Neural cell (in vitro differentiated cells): ENCODE measurements around the gene PYGB. TPM values are rescaled to one million over a fixed set of nuclear protein-coding genes. Genes with fewer than 3 reads are reported as not detected.
"Not testable (repeated sequence)": the region's sequence is repeated elsewhere in the genome, so short reads cannot be mapped to it uniquely, and the experiment has no call there.

Source experiments
- H2AFZ ChIP-seq: fragments of 200-600, 300-800 bp; sonication (generic), shearing (Covaris generic); 2 replicates; pipeline ENCODE4 v1.6.0; 2014; ENCODE audit warnings: low read depth, mild to moderate bottlenecking, antibody characterized with exemption, low read length, moderate library complexity
- H3F3A ChIP-seq: fragments of 200-600 bp; shearing (Covaris generic); 2 replicates; pipeline ENCODE4 v1.6.1; 2016; ENCODE audit warnings: mild to moderate bottlenecking, moderate library complexity, mixed read lengths, antibody characterized with exemption, low read length; ENCODE audit not compliant: insufficient read depth, poor library complexity, severe bottlenecking
- H3K27ac ChIP-seq: fragments of 200-600, 300-800 bp; sonication (generic), shearing (Covaris generic); 2 replicates; pipeline ENCODE4 v1.5.1; 2014; ENCODE audit warnings: mild to moderate bottlenecking, low read length, moderate library complexity
- H3K27me3 ChIP-seq: fragments of 300-800, 200-600 bp; sonication (generic), shearing (Covaris generic); 2 replicates; pipeline ENCODE4 v1.6.0; 2014; ENCODE audit warnings: mild to moderate bottlenecking, low read depth, low read length, moderate library complexity; ENCODE audit not compliant: insufficient read depth
- H3K36me3 ChIP-seq: fragments of 300-800, 200-600 bp; sonication (generic), shearing (Covaris generic); 2 replicates; pipeline ENCODE4 v1.5.1; 2014; ENCODE audit warnings: mild to moderate bottlenecking, antibody characterized with exemption, low read length, moderate library complexity; ENCODE audit not compliant: insufficient read depth
- H3K4me2 ChIP-seq: fragments of 300-800, 200-600 bp; sonication (generic), shearing (Covaris generic); 2 replicates; pipeline ENCODE4 v1.6.0; 2014; ENCODE audit warnings: mild to moderate bottlenecking, low read length
- H3K4me3 ChIP-seq: fragments of 300-800, 200-600 bp; sonication (generic), shearing (Covaris generic); 2 replicates; pipeline ENCODE4 v1.5.1; 2014; ENCODE audit warnings: mild to moderate bottlenecking, low read length, moderate library complexity
- H3K79me2 ChIP-seq: fragments of 200-600 bp; shearing (Covaris generic); replicated peaks from 2 replicates; pipeline ENCODE4 v1.6.0; 2014; ENCODE audit warnings: mild to moderate bottlenecking, low read length, moderate library complexity; ENCODE audit not compliant: insufficient read depth
- H3K9ac ChIP-seq: fragments of 300-800, 200-600 bp; sonication (generic), shearing (Covaris generic); 2 replicates; pipeline ENCODE4 v1.6.1; 2016; ENCODE audit warnings: mild to moderate bottlenecking, low read length, mixed read lengths
- H3K9me2 ChIP-seq: fragments of 200-600 bp; shearing (Covaris generic); 2 replicates; pipeline ENCODE4 v1.6.1; 2016; ENCODE audit warnings: mild to moderate bottlenecking, low read length, mixed read lengths; ENCODE audit not compliant: insufficient read depth
- H3K9me3 ChIP-seq: fragments of 200-600, 300-800 bp; sonication (generic), shearing (Covaris generic); 2 replicates; pipeline ENCODE4 v1.6.1; 2016; ENCODE audit warnings: mild to moderate bottlenecking, mixed run types, low read length, moderate library complexity, mixed read lengths
- H4K20me1 ChIP-seq: fragments of 200-600 bp; shearing (Covaris generic); 2 replicates; pipeline ENCODE4 v1.6.1; 2016; ENCODE audit warnings: mild to moderate bottlenecking, mixed run types; ENCODE audit not compliant: insufficient read depth
- CTCF ChIP-seq: fragments of 450-650 bp; IDR thresholded peaks from 2 replicates; pipeline ENCODE4 v1.5.1; 2014; ENCODE audit warnings: antibody characterized with exemption, mild to moderate bottlenecking, moderate library complexity; ENCODE audit not compliant: poor library complexity, severe bottlenecking
- EP300 ChIP-seq: fragments of 450-650 bp; conservative IDR thresholded peaks from 2 replicates; pipeline ENCODE4 v1.6.1; 2014; ENCODE audit warnings: antibody characterized with exemption, mild to moderate bottlenecking, moderate library complexity; ENCODE audit not compliant: poor library complexity, severe bottlenecking
- EZH2 ChIP-seq: fragments of 200-600, 300-800 bp; shearing (Covaris generic), sonication (generic); IDR thresholded peaks from 2 replicates; pipeline ENCODE4 v1.6.1; 2014; ENCODE audit warnings: antibody characterized with exemption, low read length, borderline replicate concordance, mild to moderate bottlenecking; ENCODE audit not compliant: insufficient read depth, poor library complexity, severe bottlenecking
- RAD21 ChIP-seq: fragments of 450-650 bp; conservative IDR thresholded peaks from 2 replicates; pipeline ENCODE4 v1.6.1; 2014; ENCODE audit warnings: antibody characterized with exemption, mild to moderate bottlenecking, moderate library complexity
- SMC3 ChIP-seq: fragments of 450-650 bp; conservative IDR thresholded peaks from 2 replicates; pipeline ENCODE4 v1.6.1; 2014; ENCODE audit warnings: antibody characterized with exemption, mild to moderate bottlenecking, moderate library complexity; ENCODE audit not compliant: poor library complexity
- TAF1 ChIP-seq: IDR thresholded peaks from 2 replicates; pipeline ENCODE4 v1.6.1; 2012; ENCODE audit warnings: low read depth
- polyA plus RNA-seq: library from polyadenylated mRNA; depleted of rRNA; stranded (reverse); fragments of >200 nt; gene quantifications from 2 replicates; pipeline ENCODE4 v1.2.3, GENCODE V29; 2014
- TF ChIP-seq, protein P1 (sequence below): IDR thresholded peaks from 2 replicates; pipeline ENCODE4 v1.6.1; 2012; ENCODE audit warnings: borderline replicate concordance

Gene PYGB
- polyA plus RNA-seq, 1 donor from 2014 or later = 70.5 TPM

GRCh38 chr20:25239387-25240370, 8.2 kb upstream of the PYGB start:
- Histone ChIP-seq H3K4me2 (no peak overlapping the region), H2AFZ (no peak overlapping the region), H3F3A (no peaks in the 10 kb centered on the region), H3K9me2 (no peaks in the 10 kb centered on the region), H3K27me3 (no peaks in the 10 kb centered on the region), H3K79me2 (no peaks in the 10 kb centered on the region), H3K9ac (no peak overlapping the region), H3K27ac (no peak overlapping the region), H3K36me3 (no peaks in the 10 kb centered on the region), H3K9me3 (no peaks in the 10 kb centered on the region), H3K4me3 (no peak overlapping the region), H4K20me1 (no peaks in the 10 kb centered on the region)
- TF ChIP-seq SMC3 (no peak), EZH2 (no peak), RAD21 (no peak), CTCF (no peak), EP300 (no peak), TAF1 (no peak)
- TF ChIP-seq, protein P1, sequence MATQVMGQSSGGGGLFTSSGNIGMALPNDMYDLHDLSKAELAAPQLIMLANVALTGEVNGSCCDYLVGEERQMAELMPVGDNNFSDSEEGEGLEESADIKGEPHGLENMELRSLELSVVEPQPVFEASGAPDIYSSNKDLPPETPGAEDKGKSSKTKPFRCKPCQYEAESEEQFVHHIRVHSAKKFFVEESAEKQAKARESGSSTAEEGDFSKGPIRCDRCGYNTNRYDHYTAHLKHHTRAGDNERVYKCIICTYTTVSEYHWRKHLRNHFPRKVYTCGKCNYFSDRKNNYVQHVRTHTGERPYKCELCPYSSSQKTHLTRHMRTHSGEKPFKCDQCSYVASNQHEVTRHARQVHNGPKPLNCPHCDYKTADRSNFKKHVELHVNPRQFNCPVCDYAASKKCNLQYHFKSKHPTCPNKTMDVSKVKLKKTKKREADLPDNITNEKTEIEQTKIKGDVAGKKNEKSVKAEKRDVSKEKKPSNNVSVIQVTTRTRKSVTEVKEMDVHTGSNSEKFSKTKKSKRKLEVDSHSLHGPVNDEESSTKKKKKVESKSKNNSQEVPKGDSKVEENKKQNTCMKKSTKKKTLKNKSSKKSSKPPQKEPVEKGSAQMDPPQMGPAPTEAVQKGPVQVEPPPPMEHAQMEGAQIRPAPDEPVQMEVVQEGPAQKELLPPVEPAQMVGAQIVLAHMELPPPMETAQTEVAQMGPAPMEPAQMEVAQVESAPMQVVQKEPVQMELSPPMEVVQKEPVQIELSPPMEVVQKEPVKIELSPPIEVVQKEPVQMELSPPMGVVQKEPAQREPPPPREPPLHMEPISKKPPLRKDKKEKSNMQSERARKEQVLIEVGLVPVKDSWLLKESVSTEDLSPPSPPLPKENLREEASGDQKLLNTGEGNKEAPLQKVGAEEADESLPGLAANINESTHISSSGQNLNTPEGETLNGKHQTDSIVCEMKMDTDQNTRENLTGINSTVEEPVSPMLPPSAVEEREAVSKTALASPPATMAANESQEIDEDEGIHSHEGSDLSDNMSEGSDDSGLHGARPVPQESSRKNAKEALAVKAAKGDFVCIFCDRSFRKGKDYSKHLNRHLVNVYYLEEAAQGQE = no peak

GRCh38 chr20:25240851-25241658, 6.8 kb upstream of the PYGB start:
- not testable (repeated sequence) for H3F3A ChIP-seq

GRCh38 chr20:25241659-25241955, 6.3 kb upstream of the PYGB start:
- not testable (repeated sequence) for H4K20me1 ChIP-seq, H3K9me3 ChIP-seq, H3K36me3 ChIP-seq, H3K4me3 ChIP-seq, H3K27me3 ChIP-seq, H2AFZ ChIP-seq, H3K9ac ChIP-seq, H3F3A ChIP-seq, H3K27ac ChIP-seq, H3K9me2 ChIP-seq, H3K79me2 ChIP-seq, H3K4me2 ChIP-seq

More at GRCh38 chr20:25240851-25241658, 6.8 kb upstream of the PYGB start:
- H3K4me3 ChIP-seq, H3K27me3 ChIP-seq, H3K27ac ChIP-seq, H4K20me1 ChIP-seq, H2AFZ ChIP-seq, H3K9ac ChIP-seq, H3K79me2 ChIP-seq, H3K36me3 ChIP-seq, H3K9me2 ChIP-seq, H3K9me3 ChIP-seq, H3K4me2 ChIP-seq: not testable (repeated sequence)
